IPS-15b (cell line): Measurements from ENCODE around the gene AKT1S1.

Experiments
- H3K27me3 ChIP-seq: one replicate; pipeline ENCODE4 v1.6.1; 2013; ENCODE audit warnings: low read length; ENCODE audit not compliant: control insufficient read depth, insufficient read depth
- H3K36me3 ChIP-seq: one replicate; pipeline ENCODE4 v1.6.1; 2013; ENCODE audit warnings: low read length; ENCODE audit not compliant: control insufficient read depth, insufficient read depth
- H3K4me1 ChIP-seq: one replicate; pipeline ENCODE4 v1.6.1; 2013; ENCODE audit warnings: mild to moderate bottlenecking, low read length; ENCODE audit not compliant: control insufficient read depth, insufficient read depth
- H3K4me3 ChIP-seq: one replicate; pipeline ENCODE4 v1.5.1; 2013; ENCODE audit warnings: low read depth, low read length
- H3K9ac ChIP-seq: one replicate; pipeline ENCODE4 v1.6.1; 2013; ENCODE audit warnings: low read depth, mild to moderate bottlenecking, low read length
- H3K9me3 ChIP-seq: one replicate; pipeline ENCODE4 v1.6.1; 2013; ENCODE audit warnings: mild to moderate bottlenecking, low read length; ENCODE audit not compliant: control insufficient read depth, insufficient read depth

AKT1S1 gene

GRCh38 chr19:49869484-49870308 is 7.5 kb downstream of the AKT1S1 start:
- Histone ChIP-seq H3K4me3 (peak overlapping the region; percentile 78), H3K9me3 (no peaks in the 10 kb centered on the region), H3K9ac (peak overlapping the region; percentile 74), H3K27me3 (no peaks in the 10 kb centered on the region), H3K4me1 (peaks cover 4% of the 10 kb centered on the region), H3K36me3 (peaks cover 4% of the 10 kb centered on the region)

GRCh38 chr19:49869009-49869483 is 8.1 kb downstream of the AKT1S1 start:
- H3K9ac ChIP-seq: no peak overlapping the region
- peaks cover 10% of the 10 kb centered on the region for H3K36me3 ChIP-seq
- no peaks in the 10 kb centered on the region for H3K9me3 ChIP-seq
- no peaks in the 10 kb centered on the region for H3K27me3 ChIP-seq
- H3K4me3 ChIP-seq: peak overlapping the region; percentile 68
- H3K4me1 ChIP-seq: peaks cover 4% of the 10 kb centered on the region

GRCh38 chr19:49866933-49867782 is 10.0 kb downstream of the AKT1S1 start, which contains the start of gene PNKP:
Gene PNKP (minus strand): TSS chr19:49867576. CDS start chr19:49867204, 372 bp downstream.
- Histone ChIP-seq H3K27me3 (no peaks in the 10 kb centered on the region), H3K9ac (peak within 1 kb of the TSS; percentile 90), H3K36me3 (peaks cover 21% of the 10 kb centered on the region), H3K4me1 (peaks cover 4% of the 10 kb centered on the region), H3K4me3 (peak within 1 kb of the TSS; percentile 93), H3K9me3 (no peaks in the 10 kb centered on the region)

GRCh38 chr19:49864890-49865289 is 12.3 kb downstream of the AKT1S1 start:
- no peak overlapping the region for H3K9ac ChIP-seq
- H3K9me3 ChIP-seq: no peaks in the 10 kb centered on the region
- peaks cover 40% of the 10 kb centered on the region for H3K36me3 ChIP-seq
- H3K4me1 ChIP-seq: peaks cover 4% of the 10 kb centered on the region
- H3K4me3 ChIP-seq: peak overlapping the region; percentile 9
- H3K27me3 ChIP-seq: no peaks in the 10 kb centered on the region

- Histone ChIP-seq H3K9ac (no peak overlapping the region), H3K9me3 (no peaks in the 10 kb centered on the region), H3K36me3 (peaks cover 49% of the 10 kb centered on the region)
Measured at GRCh38 chr19:49863935-49864320, 13.2 kb downstream of the AKT1S1 start.

GRCh38 chr19:49863254-49863934 is 13.8 kb downstream of the AKT1S1 start:
- Histone ChIP-seq H3K9ac (no peak overlapping the region), H3K27me3 (no peaks in the 10 kb centered on the region), H3K4me1 (peaks cover 4% of the 10 kb centered on the region), H3K4me3 (no peak overlapping the region), H3K36me3 (peaks cover 54% of the 10 kb centered on the region), H3K9me3 (no peaks in the 10 kb centered on the region)

More at GRCh38 chr19:49863935-49864320, 13.2 kb downstream of the AKT1S1 start:
- no peaks in the 10 kb centered on the region for H3K27me3 ChIP-seq
- H3K4me1 ChIP-seq: peaks cover 4% of the 10 kb centered on the region
- H3K4me3 ChIP-seq: no peak overlapping the region

- H3K4me3 ChIP-seq: no peak overlapping the region
- H3K9me3 ChIP-seq: no peaks in the 10 kb centered on the region
- no peak overlapping the region for H3K9ac ChIP-seq
- peaks cover 4% of the 10 kb centered on the region for H3K4me1 ChIP-seq
- peaks cover 62% of the 10 kb centered on the region for H3K36me3 ChIP-seq
- H3K27me3 ChIP-seq: no peaks in the 10 kb centered on the region
Measured at GRCh38 chr19:49862391-49863253, 14.5 kb downstream of the AKT1S1 start.

GRCh38 chr19:49861541-49862378 is 15.4 kb downstream of the AKT1S1 start:
- Histone ChIP-seq H3K4me1 (peaks cover 4% of the 10 kb centered on the region), H3K9ac (no peak overlapping the region), H3K27me3 (no peaks in the 10 kb centered on the region), H3K9me3 (no peaks in the 10 kb centered on the region), H3K4me3 (no peak overlapping the region), H3K36me3 (peaks cover 70% of the 10 kb centered on the region)

- no peak overlapping the region for H3K9ac ChIP-seq
- no peaks in the 10 kb centered on the region for H3K9me3 ChIP-seq
- H3K4me3 ChIP-seq: no peak overlapping the region
- peaks cover 75% of the 10 kb centered on the region for H3K36me3 ChIP-seq
- no peaks in the 10 kb centered on the region for H3K27me3 ChIP-seq
- H3K4me1 ChIP-seq: peaks cover 4% of the 10 kb centered on the region
Measured at GRCh38 chr19:49861107-49861506, 16.0 kb downstream of the AKT1S1 start.

- Histone ChIP-seq H3K9me3 (no peaks in the 10 kb centered on the region), H3K4me1 (peaks cover 4% of the 10 kb centered on the region), H3K27me3 (no peaks in the 10 kb centered on the region), H3K36me3 (peaks cover 80% of the 10 kb centered on the region), H3K4me3 (no peak overlapping the region), H3K9ac (peak overlapping the region; percentile 24)
Measured at GRCh38 chr19:49860336-49861102, 16.6 kb downstream of the AKT1S1 start.
